A549 (cell line): ENCODE results near the gene COPS7A. TPM values are rescaled to one million over a fixed set of nuclear protein-coding genes. Genes with fewer than 3 reads are reported as not detected.
A peak's percentile ranks its signal among the peaks of the same experiment; 100 is the strongest.

Source experiments
- BHLHE40 ChIP-seq: IDR thresholded peaks from 2 replicates; pipeline ENCODE4 v1.6.1; 2012; ENCODE audit warnings: low read depth, low read length, inconsistent platforms
- CBX2 ChIP-seq: fragments of 200-600 bp; sonication (generic); IDR thresholded peaks from 2 replicates; pipeline ENCODE4 v1.6.1; 2016; ENCODE audit warnings: low read depth, mild to moderate bottlenecking, borderline replicate concordance
- CBX8 ChIP-seq: fragments of 200-600 bp; sonication (generic); IDR thresholded peaks from 2 replicates; pipeline ENCODE4 v1.6.1; 2016
- CEBPB ChIP-seq, 2 experiments: fragments of >200 bp in 1 of 2; sonication (Bioruptor Twin) in 1 of 2; formaldehyde crosslinking in 1 of 2; IDR thresholded peaks; 2 replicates each; pipeline ENCODE4 v1.6.1; 2012 to 2016
- CHD2 ChIP-seq: fragments of 150-350 bp; IDR thresholded peaks from 2 replicates; pipeline ENCODE4 v1.6.1; 2014; ENCODE audit warnings: low read length; ENCODE audit not compliant: partially characterized antibody
- CHD4 ChIP-seq: fragments of 200-600 bp; sonication (generic); IDR thresholded peaks from 2 replicates; pipeline ENCODE4 v1.6.1; 2016; ENCODE audit warnings: antibody characterized with exemption, mild to moderate bottlenecking, borderline replicate concordance
- CTCF ChIP-seq: fragments of >200 bp; sonication (Bioruptor Twin); formaldehyde crosslinking; IDR thresholded peaks from 3 replicates; pipeline ENCODE4 v1.5.1; 2016
- ESRRA ChIP-seq: fragments of 150-350 bp; IDR thresholded peaks from 2 replicates; pipeline ENCODE4 v1.6.1; 2014; ENCODE audit warnings: mild to moderate bottlenecking, low read length, borderline replicate concordance
- FOSB ChIP-seq: fragments of 250-450 bp; sonication (Bioruptor Pico); IDR thresholded peaks from 2 replicates; pipeline ENCODE4 v1.5.0; 2020; ENCODE audit warnings: mild to moderate bottlenecking, moderate library complexity
- FOXS1 ChIP-seq: fragments of 250-450 bp; sonication (Bioruptor Pico); IDR thresholded peaks from 2 replicates; pipeline ENCODE4 v1.5.0; 2020; ENCODE audit warnings: mild to moderate bottlenecking, moderate library complexity
- HES2 ChIP-seq: fragments of >200 bp; sonication (Bioruptor Twin); formaldehyde crosslinking; IDR thresholded peaks from 2 replicates; pipeline ENCODE4 v1.6.1; 2016
- HEYL ChIP-seq: fragments of 250-450 bp; sonication (Bioruptor Pico); IDR thresholded peaks from 2 replicates; pipeline ENCODE4 v1.8.0; 2021; ENCODE audit warnings: mild to moderate bottlenecking, moderate library complexity
- HOXB13 ChIP-seq: fragments of 250-450 bp; sonication (Bioruptor Pico); IDR thresholded peaks from 2 replicates; pipeline ENCODE4 v1.5.0; 2020; ENCODE audit warnings: low read depth, mild to moderate bottlenecking, moderate library complexity
- JUNB ChIP-seq: fragments of >200 bp; sonication (Bioruptor Twin); formaldehyde crosslinking; IDR thresholded peaks from 2 replicates; pipeline ENCODE4 v1.6.1; 2016
- KDM5A ChIP-seq: fragments of 200-600 bp; sonication (generic); IDR thresholded peaks from 2 replicates; pipeline ENCODE4 v1.6.1; 2016; ENCODE audit warnings: antibody characterized with exemption, mild to moderate bottlenecking
- NFE2L2 ChIP-seq: fragments of 150-350 bp; conservative IDR thresholded peaks from 2 replicates; pipeline ENCODE4 v1.6.1; 2014; ENCODE audit warnings: low read length
- NPAS2 ChIP-seq: fragments of 250-450 bp; sonication (Bioruptor Pico); IDR thresholded peaks from 2 replicates; pipeline ENCODE4 v1.8.0; 2022; ENCODE audit warnings: mild to moderate bottlenecking, moderate library complexity, borderline replicate concordance
- PHF8 ChIP-seq: fragments of 200-600 bp; sonication (generic); IDR thresholded peaks from 2 replicates; pipeline ENCODE4 v1.6.1; 2016; ENCODE audit warnings: low read depth, mild to moderate bottlenecking, antibody characterized with exemption, moderate library complexity, borderline replicate concordance
- POLR2AphosphoS2 ChIP-seq: conservative IDR thresholded peaks from 2 replicates; pipeline ENCODE4 v1.6.1; 2012; ENCODE audit warnings: low read length, improper control_type of control experiment, inconsistent platforms
- RARB ChIP-seq: fragments of 250-450 bp; sonication (Bioruptor Pico); IDR thresholded peaks from 2 replicates; pipeline ENCODE4 v1.8.0; 2021; ENCODE audit warnings: mild to moderate bottlenecking, moderate library complexity
- RCOR1 ChIP-seq: fragments of 150-350 bp; IDR thresholded peaks from 2 replicates; pipeline ENCODE4 v1.6.1; 2014; ENCODE audit warnings: antibody characterized with exemption, low read length, low read depth
- RFX5 ChIP-seq: fragments of 450-650 bp; IDR thresholded peaks from 2 replicates; pipeline ENCODE4 v1.7.1; 2014; ENCODE audit warnings: antibody characterized with exemption, mild to moderate bottlenecking, moderate library complexity
- RNF2 ChIP-seq: fragments of 200-600 bp; sonication (generic); IDR thresholded peaks from 2 replicates; pipeline ENCODE4 v1.6.1; 2016; ENCODE audit warnings: low read depth, mild to moderate bottlenecking, antibody characterized with exemption, moderate library complexity, borderline replicate concordance
- SMC3 ChIP-seq: fragments of >200 bp; sonication (Bioruptor Twin); formaldehyde crosslinking; IDR thresholded peaks from 3 replicates; pipeline ENCODE4 v1.6.1; 2018; ENCODE audit warnings: inconsistent platforms
- SREBF2 ChIP-seq: fragments of 450-650 bp; IDR thresholded peaks from 2 replicates; pipeline ENCODE4 v1.6.1; 2014; ENCODE audit warnings: mild to moderate bottlenecking, moderate library complexity
- TFCP2L1 ChIP-seq: fragments of 250-450 bp; sonication (Bioruptor Pico); IDR thresholded peaks from 2 replicates; pipeline ENCODE4 v1.5.0; 2021; ENCODE audit warnings: mild to moderate bottlenecking
- TP53 ChIP-seq: fragments of 250-450 bp; sonication (Bioruptor Pico); IDR thresholded peaks from 2 replicates; pipeline ENCODE4 v1.5.0; 2021; ENCODE audit warnings: mild to moderate bottlenecking, moderate library complexity
- ZFP36 ChIP-seq: fragments of 450-650 bp; IDR thresholded peaks from 2 replicates; pipeline ENCODE4 v1.6.1; 2014; ENCODE audit warnings: borderline replicate concordance; ENCODE audit not compliant: partially characterized antibody
- ZNF302 ChIP-seq: fragments of 250-450 bp; sonication (Bioruptor Pico); IDR thresholded peaks from 2 replicates; pipeline ENCODE4 v1.9.0; 2021; ENCODE audit warnings: inconsistent platforms, mild to moderate bottlenecking, moderate library complexity
- ZSCAN20 ChIP-seq: fragments of 250-450 bp; sonication (Bioruptor Pico); IDR thresholded peaks from 2 replicates; pipeline ENCODE4 v1.8.0; 2022; ENCODE audit warnings: mild to moderate bottlenecking, moderate library complexity
- polyA plus RNA-seq, 4 experiments: library from polyadenylated mRNA; depleted of rRNA in 3 of 4; stranded (reverse); fragments of >200 nt; fragmentation: RNase III in 1 of 4; extraction: RNeasy Plus Mini Kit Qiagen cat#74134 plus additional on column Dnase treatment in 1 of 4; gene quantifications; 2 replicates in 3 of 4; 3 replicates in 1 of 4; pipeline ENCODE4 v1.2.3, GENCODE V29; 2011 to 2017
- TF ChIP-seq, protein P1 (sequence below): fragments of 250-450 bp; sonication (Bioruptor Pico); IDR thresholded peaks from 2 replicates; pipeline ENCODE4 v1.5.0; 2020; ENCODE audit warnings: low read depth, mild to moderate bottlenecking, moderate library complexity

Gene COPS7A
- polyA plus RNA-seq, 2 of the 4 experiments (the other 2 are of a cell fraction), result 46.9 to 78.8 TPM

DNA sequence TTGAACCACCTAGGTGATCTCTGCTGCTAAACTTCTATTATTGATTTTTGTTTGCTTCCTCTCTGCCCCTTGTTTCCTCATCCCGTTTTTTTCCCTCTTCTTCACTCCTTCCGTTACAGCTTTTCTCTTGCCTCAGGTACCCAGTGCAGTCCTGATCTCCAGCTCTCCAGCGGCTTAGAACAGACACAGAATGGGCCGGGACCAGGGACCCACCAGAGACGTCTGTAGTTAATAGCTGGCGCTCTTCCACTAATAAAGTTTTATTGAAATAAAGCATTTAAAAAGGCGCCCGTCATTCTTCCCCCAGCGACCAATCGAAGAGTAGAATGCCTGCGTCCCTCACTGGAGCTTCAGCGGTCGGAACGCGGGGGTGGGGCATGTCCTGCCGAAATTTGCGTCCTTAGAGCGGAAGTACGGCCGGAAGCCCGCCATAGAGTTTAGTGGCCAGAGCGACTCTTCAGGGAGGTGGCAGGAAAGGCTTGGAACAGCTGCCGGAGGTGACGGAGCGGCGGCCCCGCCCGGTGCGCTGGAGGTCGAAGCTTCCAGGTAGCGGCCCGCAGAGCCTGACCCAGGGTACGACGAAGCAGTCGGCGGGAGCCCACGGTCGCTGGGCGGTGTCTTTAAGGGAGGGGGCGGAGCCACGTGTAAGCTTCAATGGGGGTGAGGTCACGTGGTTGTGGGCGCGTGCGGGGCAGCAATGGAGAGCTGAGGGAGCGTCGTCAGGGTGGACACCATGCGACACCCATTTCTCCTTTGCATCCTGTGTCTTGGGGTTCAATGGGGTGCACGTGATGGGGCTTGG, at the start of gene COPS7A (continued):
- TF ChIP-seq CHD2, result no peak
- no peak for TF ChIP-seq JUNB
- no peak for TF ChIP-seq CTCF
- peak; percentile 81; the same call in 1 of the 2 replicates for TF ChIP-seq HOXB13 (CRISPR knock-in tag)
- 0 out of 2 replicates have a peak, but pooled peaks have one; percentile 56 for TF ChIP-seq TP53 (CRISPR knock-in tag)
- no peak for TF ChIP-seq RCOR1
- peak; percentile 71 for TF ChIP-seq NPAS2
- no peak for TF ChIP-seq ZFP36
- TF ChIP-seq TFCP2L1 (CRISPR knock-in tag), result 0 out of 2 replicates have a peak, but pooled peaks have one; percentile 16
- TF ChIP-seq RARB, result no peak
- no peak for TF ChIP-seq ESRRA
- TF ChIP-seq ZSCAN20 (CRISPR knock-in tag), result no peak; the same call in 1 of the 2 replicates
- TF ChIP-seq ZNF302 (CRISPR knock-in tag), result peak; percentile 70; the same call in 1 of the 2 replicates
- no peak for TF ChIP-seq HES2
- TF ChIP-seq KDM5A, result 0 out of 2 replicates have a peak, but pooled peaks have one; percentile 30
- TF ChIP-seq HEYL (CRISPR knock-in tag), result no peak
- no peak for TF ChIP-seq CHD4
- TF ChIP-seq RNF2, result no peak
- TF ChIP-seq RFX5, result peak; percentile 60; the same call in 1 of the 2 replicates
- TF ChIP-seq PHF8, result peak; percentile 47
- TF ChIP-seq NFE2L2, result 0 out of 2 replicates have a peak, but pooled peaks have one; percentile 2
- no peak for TF ChIP-seq SREBF2
- no peak for TF ChIP-seq CBX2
- TF ChIP-seq BHLHE40, result peak; percentile 49; the same call in 1 of the 2 replicates
- TF ChIP-seq POLR2AphosphoS2, result no peak
- TF ChIP-seq SMC3, result 0 out of 3 replicates have a peak, but pooled peaks have one; percentile 24
- TF ChIP-seq, protein P1, sequence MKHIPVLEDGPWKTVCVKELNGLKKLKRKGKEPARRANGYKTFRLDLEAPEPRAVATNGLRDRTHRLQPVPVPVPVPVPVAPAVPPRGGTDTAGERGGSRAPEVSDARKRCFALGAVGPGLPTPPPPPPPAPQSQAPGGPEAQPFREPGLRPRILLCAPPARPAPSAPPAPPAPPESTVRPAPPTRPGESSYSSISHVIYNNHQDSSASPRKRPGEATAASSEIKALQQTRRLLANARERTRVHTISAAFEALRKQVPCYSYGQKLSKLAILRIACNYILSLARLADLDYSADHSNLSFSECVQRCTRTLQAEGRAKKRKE (CRISPR knock-in tag), result peak; percentile 71; the same call in 1 of the 2 replicates
- no peak for TF ChIP-seq CEBPB (IDR thresholded peaks at IDR 0.05)
- TF ChIP-seq FOXS1 (CRISPR knock-in tag), result peak; percentile 63; the same call in 1 of the 2 replicates
- TF ChIP-seq FOSB (CRISPR knock-in tag), result no peak
- TF ChIP-seq CBX8, result no peak
- TF ChIP-seq, all 56 proteins: peak for 25
